ENCODE data around the gene RANBP17.

RANBP17 gene

GRCh38 chr5:171102877-171103610 lies 241.2 kb downstream of the RANBP17 start:
- DNase-seq = no peak

GRCh38 chr5:171107669-171108068 lies 245.9 kb downstream of the RANBP17 start:
- DNase-seq = no peak

- DNase-seq = no peak
These were observed 253.7 kb downstream of the RANBP17 start for GRCh38 chr5:171115519-171115918.

GRCh38 chr5:171116719-171117118 lies 254.9 kb downstream of the RANBP17 start:
- DNase-seq = no peak

GRCh38 chr5:171120986-171121622 lies 259.3 kb downstream of the RANBP17 start:
- no peak for DNase-seq

GRCh38 chr5:171121638-171122037 lies 259.8 kb downstream of the RANBP17 start:
- DNase-seq = no peak

GRCh38 chr5:171122372-171122771 lies 260.6 kb downstream of the RANBP17 start:
- DNase-seq = peak; percentile 25

- DNase-seq = no peak
These were observed 261.6 kb downstream of the RANBP17 start for GRCh38 chr5:171123417-171123816.

- peak; percentile 58 for DNase-seq
These were observed 265.5 kb downstream of the RANBP17 start for GRCh38 chr5:171127314-171127713.

- no peak for DNase-seq
These were observed 266.3 kb downstream of the RANBP17 start for GRCh38 chr5:171128136-171128535.

- no peak for DNase-seq
These were observed 267.5 kb downstream of the RANBP17 start for GRCh38 chr5:171129308-171129707.

GRCh38 chr5:171131497-171131896 lies 269.7 kb downstream of the RANBP17 start:
- no peak for DNase-seq

GRCh38 chr5:171137768-171138525 lies 276.1 kb downstream of the RANBP17 start:
- DNase-seq = peak; percentile 49

- no peak for DNase-seq
These were observed 277.4 kb downstream of the RANBP17 start for GRCh38 chr5:171139227-171139626.

GRCh38 chr5:171142617-171143016 lies 280.8 kb downstream of the RANBP17 start:
- no peak for DNase-seq

- no peak for DNase-seq
These were observed 281.4 kb downstream of the RANBP17 start for GRCh38 chr5:171143171-171143570.

GRCh38 chr5:171143926-171144325 lies 282.1 kb downstream of the RANBP17 start:
- DNase-seq = no peak

- DNase-seq = no peak
These were observed 287.5 kb downstream of the RANBP17 start for GRCh38 chr5:171149333-171149732.

- DNase-seq = no peak
These were observed 288.0 kb downstream of the RANBP17 start for GRCh38 chr5:171149772-171150171.

- peak; percentile 45 for DNase-seq
These were observed 290.6 kb downstream of the RANBP17 start for GRCh38 chr5:171152382-171152781.

- DNase-seq = peak; percentile 68
These were observed 293.8 kb downstream of the RANBP17 start for GRCh38 chr5:171155621-171156020.

GRCh38 chr5:171157276-171157675 lies 295.5 kb downstream of the RANBP17 start:
- peak; percentile 56 for DNase-seq

GRCh38 chr5:171157775-171158174 lies 296.0 kb downstream of the RANBP17 start:
- DNase-seq = no peak

- DNase-seq = no peak
These were observed 296.8 kb downstream of the RANBP17 start for GRCh38 chr5:171158581-171158980.

Data from fibroblast of skin of scalp (primary cell).